HG03064 (cell line): ENCODE data around the gene BIN2.
"Not testable (repeated sequence)": the region's sequence is repeated elsewhere in the genome, so short reads cannot be mapped to it uniquely, and the experiment has no call there.

ENCODE experiments used
- ATAC-seq: cut with Tn5 transposase; IDR thresholded peaks from one replicate; pipeline ENCODE4 v1.9.1; 2021; ENCODE audit warnings: low read depth; ENCODE audit not compliant: unreplicated experiment

BIN2 gene

DNA sequence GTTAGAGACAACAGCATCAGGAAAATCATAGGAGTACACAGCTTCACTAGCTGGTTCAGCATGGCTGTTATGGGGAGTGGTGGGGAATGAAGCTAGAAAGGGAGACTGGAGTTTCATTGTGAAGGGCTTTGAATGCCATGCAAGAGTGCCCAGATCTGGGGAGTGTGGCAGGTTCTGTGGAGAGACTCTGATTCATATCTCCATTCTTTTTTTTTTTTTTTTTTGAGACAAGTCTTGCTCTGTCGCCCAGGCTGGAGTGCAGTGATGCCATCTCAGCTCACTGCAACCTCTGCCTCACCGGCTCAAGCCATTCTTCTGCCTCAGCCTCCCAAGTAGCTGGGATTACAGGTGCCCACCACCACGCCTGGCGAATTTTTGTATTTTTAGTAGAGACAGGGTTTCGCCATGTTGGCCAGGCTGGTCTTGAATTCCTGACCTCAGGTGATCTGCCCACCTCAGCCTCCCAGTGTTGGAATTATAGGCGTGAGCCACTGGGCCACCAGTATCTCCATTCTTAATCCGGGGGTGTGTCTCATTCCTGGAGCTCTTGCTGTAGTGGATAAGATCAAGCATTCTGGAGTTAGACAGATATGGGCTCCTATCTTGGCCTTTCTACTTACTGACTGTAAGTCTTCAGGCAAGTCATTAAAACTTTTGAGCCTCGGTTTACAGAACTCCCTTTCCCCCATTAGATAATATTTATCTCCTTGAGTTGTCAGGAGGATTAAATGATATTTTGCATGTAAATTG is 5.7 kb downstream of the BIN2 start:
- not testable (repeated sequence) for ATAC-seq

DNA sequence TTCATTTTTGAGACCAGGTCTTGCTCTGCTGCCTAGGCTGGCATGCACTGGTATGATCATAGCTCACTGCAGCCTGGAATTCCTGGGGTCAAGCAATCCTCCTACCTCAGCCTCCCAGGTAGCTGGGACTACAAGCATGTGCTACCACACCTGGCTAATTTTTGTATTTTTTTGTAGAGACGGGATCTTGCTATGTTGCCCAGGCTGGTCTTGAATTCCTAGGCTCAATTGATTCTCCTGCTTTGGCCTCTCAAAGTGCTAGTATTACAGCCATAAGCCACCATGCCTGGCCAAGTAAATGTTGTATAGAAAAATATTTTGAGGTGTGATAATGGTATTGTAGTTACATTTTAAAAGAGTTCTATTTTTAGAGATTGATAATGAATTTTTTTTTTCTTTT is 12.6 kb downstream of the BIN2 start:
- no peak for ATAC-seq

DNA sequence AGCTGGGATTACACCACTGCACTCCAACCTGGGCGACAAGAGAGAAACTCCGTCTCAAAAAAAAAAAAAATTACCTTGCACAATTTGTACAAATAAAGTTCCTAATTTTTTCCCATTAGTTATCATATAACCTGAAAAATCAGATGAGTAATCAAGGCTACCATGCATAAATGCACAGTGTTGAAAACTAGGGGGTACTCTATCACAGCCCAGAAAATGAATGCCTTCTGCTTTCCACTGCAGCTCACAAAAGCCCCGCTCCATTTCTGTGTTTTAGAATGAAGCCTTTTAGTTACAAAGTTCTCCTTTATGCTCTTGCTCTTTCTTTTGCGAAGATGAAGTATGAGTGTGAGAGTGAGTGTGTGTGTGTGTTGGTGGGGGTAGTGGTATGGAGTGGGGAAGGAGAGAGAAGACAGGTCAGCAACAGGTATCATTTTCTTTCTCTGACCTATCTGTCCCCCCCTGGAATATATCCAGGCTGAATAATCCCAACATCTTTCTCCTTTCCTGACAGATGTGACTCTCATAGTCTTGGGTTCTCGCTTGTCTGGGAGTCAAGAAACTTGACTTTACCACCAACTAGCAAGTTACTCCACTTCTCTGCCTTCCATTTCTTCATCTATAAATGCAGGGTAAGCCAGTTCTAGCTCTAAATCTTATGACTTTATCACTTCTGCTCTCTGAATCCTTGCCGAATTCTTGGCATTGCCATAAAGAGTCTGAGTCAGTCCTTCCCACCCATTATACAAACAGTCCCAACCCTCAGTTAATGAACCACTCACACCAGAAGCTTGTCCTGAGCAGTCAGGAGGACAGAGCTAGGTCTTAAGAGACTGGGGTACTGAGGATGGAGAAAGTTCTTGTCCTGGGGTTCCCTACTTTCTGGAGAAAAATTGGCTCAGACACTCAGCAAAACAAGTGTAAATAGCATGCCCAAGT is 16.1 kb downstream of the BIN2 start:
- ATAC-seq = no peak

DNA sequence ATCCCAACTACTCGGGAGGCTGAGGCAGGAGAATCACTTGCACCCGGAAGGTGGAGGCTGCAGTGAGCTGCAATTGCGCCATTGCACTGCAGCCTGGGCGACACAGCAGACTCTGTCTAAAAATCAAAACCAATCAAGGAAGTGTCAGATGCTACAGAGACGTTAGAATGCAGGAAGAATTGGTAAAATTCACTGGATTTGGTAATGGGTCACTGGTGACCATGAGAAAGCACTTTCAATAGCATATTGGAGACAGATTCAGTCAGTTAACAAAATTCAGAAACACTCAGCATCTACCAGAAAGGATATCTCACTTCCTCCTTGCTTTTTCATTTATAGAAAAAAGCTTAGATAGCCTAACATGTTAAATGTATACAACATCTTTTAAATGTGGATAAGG is 17.5 kb downstream of the BIN2 start:
- no peak for ATAC-seq

DNA sequence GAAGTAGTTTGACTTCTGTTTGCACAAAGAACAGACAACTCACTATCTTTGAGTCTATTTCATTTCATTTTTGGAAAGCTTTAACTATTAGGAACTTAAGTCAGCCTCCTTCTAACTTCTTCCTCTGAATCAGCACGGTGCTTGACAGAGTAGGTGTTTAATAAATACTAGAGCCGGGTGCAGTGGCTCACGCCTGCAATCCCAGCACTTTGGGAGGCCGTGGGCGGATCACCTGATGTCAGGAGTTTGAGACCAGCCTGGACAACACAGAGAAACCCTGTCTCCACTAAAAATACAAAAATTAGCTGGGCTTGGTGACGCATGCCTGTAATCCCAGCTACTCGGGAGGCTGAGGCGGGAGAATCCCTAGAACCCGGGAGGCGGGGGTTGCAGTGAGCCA is 23.2 kb downstream of the BIN2 start:
- ATAC-seq = not testable (repeated sequence)

DNA sequence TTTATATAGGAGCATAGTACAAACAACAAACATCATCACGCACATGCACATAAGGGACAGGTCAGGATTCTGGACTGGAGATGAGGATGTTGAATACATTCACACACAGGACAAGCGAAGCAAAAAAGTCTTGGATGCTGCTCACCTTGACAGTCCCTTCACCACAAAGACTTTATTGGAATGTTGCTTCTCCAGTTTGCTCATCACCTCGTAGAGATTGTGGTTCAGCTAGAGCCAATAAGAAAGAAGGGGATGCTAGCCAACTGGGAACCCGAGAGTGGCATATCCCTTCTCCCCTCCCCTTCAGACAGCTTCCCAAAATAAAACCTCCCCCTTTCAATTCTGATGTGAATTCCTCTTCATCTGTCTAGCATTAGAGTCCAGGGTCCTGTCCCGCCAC is 28.3 kb downstream of the BIN2 start:
- ATAC-seq = no peak

DNA sequence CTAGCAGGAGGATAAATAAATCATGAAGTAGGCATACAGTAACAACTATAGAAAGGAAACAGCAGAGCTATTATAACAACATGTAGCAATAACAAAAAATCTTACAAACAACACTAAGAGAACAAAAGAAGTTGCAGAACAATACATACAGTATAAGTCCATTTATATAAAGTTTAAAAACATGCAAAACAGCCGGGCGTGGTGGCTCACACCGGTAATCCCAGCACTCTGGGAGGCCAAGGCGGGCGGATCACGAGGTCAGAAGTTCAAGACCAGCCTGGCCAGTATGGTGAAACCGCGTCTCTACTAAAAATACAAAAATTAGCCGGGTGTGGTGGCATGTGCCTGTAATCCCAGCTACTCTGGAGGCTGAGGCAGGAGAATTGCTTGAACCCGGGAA is 29.9 kb downstream of the BIN2 start:
- not testable (repeated sequence) for ATAC-seq

DNA sequence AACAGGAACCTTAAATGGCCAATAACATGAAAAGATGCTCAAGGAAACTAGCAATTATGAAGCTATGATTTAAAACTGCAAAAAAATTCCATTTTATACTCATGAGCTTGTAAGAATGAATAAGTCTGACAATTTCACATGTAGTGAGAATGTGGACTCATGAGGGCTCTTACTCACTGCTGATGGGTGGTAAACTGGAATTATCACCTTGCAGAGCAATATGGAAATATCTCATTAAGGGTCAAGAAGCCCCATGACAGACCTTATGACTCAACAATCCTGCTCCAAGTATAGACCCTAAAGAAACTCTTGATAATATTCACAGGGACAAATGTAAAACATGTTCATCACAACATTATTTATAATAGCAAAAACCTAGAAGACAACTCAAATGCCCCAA is 30.3 kb downstream of the BIN2 start:
- no peak for ATAC-seq

DNA sequence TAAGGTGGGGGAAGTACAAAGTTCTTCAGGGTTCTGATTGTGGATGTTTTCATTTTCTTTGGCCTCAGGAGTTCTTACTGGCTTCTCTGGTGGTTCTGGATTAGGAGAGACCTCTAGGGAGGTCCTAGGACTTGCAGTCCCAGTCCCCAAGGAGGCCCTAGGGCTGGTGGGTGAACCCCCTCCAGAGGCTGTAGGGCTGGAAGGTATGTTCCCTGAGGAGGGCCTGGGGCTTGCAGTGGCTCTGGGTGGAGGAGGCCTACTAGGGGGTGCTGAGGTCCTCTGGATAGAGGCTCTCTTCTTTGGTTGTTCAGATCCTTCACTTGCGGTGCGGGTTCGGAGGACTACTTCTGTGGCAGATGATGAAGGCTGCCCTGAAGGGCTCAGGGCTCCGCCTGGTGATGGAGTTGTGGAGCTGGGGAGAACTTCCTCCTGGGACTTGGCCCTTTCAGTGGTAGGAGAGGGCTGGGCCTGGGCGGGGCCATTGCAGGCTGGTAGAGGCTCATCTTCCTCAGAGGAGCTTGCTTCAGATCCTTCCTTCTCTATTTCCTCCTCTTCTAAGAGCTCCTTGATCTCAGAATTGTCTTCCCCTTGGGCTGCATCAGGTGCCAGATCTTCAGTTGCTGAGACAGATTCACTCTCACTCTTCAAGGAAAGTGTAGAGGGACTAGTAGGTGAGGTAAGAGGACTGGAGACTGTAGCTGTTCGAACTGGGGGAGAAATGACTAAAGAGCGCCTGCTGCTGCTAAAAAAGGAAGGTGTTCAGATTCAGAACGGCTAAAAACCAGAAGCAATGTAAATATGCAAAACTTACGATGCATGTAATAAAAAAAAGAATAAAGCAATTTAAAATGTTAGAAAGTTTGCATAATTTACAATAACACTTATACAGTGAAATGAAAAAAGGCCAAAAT is 32.1 kb downstream of the BIN2 start:
- ATAC-seq = not testable (repeated sequence)

DNA sequence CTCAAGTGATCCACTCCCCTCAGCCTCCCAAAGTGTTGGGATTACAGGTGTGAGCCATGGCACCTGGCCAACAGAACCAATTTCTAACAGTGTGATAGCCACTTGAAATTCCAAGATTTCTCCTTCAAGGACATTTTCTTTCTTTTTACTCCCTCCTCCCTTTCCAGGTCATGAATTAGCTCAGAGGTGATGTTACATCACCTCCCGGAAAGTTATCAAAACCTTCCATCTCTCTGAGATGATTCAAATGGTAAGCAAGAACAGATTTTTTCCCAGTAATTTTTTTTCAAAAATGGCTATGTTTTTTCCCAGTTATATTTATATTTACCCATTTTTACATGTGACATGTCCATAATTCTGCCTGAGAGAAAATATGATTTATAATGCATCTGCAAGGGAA is 38.1 kb downstream of the BIN2 start:
- no peak for ATAC-seq

DNA sequence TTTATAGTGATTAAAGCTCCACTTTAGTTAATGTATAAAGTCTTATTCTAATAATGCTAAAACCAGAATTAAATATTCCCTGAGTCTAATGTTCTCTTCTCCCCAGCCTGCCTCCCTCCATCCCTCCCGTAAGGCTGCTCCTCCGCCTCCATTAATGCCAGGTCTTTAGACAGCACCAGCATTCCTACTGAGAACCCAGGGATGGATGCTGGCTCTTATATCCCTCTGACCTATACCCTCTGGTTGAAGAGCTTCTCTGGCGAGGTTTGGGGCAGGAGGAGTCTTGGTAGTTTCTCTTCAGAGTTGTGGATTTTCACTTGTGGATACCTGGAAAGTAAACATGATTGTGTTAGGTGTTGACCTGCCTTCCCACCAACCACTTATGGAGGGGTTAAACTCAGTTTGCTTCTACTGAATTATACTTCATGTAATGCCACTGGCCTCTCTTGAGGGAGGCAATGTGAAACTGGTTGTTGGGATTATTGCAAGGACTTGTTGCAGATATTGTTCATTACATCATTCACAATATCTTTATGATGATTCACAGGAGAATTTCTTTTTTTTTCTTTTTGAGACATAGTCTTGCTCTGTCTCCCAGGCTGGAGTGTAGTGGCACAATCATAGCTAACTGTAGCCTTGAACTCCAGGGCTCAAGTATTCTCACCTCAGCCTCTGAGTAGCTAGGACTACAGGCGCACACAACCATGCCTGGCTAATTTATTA is 42.6 kb downstream of the BIN2 start:
- ATAC-seq = no peak

DNA sequence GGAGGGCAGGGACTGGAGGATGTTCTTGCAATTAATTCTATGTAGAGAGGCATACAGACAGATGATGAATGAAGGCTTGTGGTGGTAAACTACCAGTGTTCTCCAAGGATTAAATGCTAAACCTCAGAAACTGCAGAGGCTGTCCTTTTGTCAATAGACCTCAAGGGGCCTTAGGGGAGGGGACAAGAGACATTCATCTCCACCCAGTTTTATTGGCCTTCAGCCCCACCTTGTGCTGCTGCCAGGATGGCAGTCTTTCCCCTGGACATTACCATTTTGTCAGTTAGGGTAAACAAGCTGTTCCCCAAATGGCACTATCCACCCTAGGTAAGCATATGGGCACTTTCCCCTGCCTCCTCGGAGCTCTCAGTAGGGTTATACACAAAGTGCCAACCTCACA is 48.9 kb downstream of the BIN2 start:
- no peak for ATAC-seq

DNA sequence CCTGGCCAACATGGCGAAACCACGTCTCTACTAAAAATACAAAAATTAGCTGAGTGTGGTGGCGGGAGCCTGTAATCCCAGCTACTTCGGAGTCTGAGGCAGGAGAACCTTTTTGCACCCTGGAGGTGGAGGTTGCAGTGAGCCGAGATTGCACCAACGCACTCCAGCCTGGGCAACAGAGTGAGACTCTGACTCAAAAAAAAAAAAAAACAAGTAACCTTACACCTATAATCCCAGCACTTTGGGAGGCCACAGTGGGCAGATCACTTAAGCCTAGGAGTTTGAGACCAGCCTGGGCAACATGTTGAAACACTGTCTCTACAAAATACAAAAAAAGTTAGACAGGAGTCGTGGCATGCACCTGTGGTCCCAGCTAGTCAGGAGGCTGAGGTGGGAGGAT is 51.2 kb downstream of the BIN2 start:
- not testable (repeated sequence) for ATAC-seq

DNA sequence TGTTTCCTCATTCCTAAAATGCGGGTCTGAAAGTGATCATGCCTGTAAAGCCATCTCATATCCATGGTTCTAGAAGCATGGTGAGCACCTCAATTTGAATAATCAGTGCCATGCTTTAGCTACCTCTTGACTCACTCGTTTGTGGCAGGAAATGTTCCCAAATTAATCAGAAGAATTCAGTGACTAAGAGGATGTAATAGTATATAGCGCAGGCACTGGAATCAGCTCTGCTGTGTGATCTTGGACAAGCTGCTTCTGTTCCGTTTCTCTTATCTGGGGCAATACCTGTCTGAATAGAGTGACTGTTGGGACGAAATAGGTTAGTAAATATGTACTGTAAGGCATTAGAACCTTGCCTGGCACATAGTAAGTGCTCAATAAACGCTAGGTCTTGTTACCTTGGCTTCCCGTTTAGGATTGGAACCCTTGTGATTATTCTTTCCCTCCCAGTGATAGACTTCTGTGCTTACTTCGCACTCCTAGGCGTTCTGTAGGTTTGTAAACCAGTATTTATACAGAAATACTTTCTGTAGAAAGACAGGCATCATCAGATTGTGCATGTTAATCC is 52.9 kb downstream of the BIN2 start:
- no peak for ATAC-seq

DNA sequence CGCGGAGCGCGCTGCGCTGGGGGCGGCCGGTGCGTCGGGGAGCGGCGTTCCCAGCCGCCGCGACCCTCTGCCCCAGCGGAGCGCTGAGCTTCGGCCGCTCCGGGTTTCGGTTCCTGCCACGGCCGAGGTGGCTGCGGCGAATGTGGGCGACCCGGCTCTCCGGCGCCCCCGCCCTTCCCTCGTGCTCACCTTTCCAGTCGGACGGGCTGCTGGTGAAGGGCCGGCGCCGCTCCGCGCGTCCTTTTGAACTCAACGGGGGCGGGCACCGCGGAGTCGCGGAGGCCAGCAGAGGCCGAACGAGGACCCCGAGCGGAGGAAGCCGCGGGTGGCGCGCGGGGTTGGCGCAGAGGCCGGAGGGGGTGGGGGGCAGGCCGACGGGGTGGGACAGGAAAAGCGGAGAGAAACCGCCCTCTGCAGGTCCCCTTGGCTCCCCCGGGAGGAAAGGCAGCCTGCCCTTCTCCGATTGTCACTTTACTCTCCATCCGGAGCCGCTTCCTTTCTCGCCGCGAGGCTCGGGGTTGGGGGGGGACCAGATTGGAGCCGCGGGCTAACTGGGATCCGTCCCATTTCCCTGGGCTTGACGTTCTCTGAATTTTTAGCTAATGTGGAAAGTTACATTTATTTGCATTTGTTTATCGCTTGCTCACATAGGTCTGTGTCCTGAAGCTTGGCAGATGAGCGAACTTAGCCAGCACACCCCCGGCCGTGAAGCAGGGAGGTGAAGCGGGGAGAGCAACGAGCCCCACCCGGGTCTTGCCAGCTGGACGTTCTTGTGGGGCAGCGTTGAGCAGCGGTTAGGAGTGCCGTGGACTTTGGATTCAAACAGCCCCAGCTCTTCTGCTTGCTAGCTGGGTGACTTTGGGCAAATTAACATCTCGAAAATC is 53.7 kb downstream of the BIN2 start, which contains the start of gene SMAGP:
Gene SMAGP (minus strand): TSS at position 349 of the 884 bp plus-strand sequence. CDS start 1,137 bp downstream, outside the sequence.
- ATAC-seq = peak; percentile 56

DNA sequence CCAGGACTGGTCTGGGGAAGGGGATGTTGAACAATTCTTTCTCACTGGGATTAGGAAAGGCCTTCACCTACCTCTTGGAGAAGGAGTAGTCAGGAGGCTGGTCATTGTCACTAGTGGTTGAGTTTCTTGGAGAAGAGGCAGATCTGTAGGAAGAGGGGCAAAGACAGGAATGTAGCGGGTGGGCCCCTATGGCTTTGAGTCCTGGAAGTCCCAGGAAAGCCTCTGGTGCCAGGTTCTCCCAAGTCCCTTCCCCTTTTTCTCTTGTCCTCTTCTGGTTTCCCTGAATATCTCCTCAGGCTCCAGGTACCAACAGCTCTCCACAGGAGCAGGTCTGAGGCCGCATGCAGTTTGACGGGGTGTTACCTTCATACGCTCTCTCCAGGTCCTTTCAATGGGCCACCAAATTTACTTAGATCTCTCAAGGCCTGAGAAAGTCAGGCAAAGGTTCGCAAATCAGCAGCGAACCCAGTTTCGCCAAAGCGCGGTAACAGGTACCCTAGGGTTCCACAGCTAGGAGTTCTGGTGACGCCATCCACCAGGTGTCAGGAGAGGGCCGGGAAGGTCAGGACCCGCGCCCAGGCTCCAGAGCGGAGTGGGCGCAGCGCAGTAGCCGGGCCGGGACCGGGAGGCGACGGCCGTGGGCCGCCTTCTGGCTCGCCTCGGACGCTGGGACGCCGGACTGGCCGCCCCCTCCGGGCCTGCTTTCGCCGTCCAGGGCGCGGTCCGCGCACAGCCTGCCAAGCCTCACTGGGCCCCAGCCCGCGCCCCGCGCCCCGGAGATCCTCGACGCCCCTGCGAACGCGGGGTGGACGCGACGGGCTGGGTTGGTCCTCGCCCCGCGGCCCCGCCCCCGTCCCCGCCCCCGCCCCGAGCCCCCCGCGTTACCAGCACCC is 54.6 kb downstream of the BIN2 start:
- peak; percentile 37 for ATAC-seq

DNA sequence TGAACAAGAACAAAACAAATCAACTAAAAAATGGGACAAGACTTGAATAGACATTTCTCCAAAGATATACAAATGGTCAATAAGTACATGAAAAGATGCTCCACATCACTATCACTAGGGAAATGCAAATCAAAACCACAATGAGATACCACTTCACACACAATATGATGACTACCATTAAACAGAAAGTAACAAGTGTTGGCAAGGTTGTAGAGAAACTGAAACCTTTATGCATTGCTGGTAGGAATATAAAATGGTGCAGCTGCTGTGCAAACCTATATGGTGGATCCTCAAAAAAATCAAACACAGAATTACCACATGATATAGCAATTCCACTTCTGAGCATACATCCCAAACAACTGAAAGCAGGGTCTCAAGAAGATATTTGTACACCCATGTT is 59.0 kb downstream of the BIN2 start:
- peak; percentile 65 for ATAC-seq

DNA sequence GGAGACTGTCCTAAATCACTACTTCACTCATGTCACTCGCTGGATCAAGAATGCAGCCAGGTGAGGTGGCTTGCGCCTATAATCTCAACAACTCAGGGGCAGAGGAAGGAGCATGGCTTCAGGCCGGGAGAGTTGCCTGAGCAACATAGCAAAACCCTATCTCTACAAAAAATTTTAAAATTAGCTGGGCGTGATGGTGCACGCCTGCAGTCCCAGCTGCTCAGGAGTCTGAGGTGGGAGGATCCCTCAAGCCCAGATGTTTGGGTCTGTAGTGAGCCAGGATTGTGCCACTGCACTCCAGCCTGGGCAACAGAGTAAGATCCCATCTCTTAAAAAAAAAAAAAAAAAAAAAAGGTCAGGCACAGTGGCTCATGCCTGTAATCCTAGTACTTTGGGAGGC is 59.7 kb downstream of the BIN2 start:
- ATAC-seq = no peak
